Panc1 (cell line): Measurements from ENCODE around the gene RAB5A. TPM values are rescaled to one million over a fixed set of nuclear protein-coding genes. Genes with fewer than 3 reads are reported as not detected.
"Not testable (repeated sequence)": the region's sequence is repeated elsewhere in the genome, so short reads cannot be mapped to it uniquely, and the experiment has no call there.

ENCODE experiments used
- ATAC-seq: fragments of 200-7000 bp; cut with Tn5 transposase; 2 replicates; pipeline ENCODE4 v1.9.1; 2020; ENCODE audit warnings: mild to moderate bottlenecking, moderate library complexity
- BruUV-seq: library from RNA; stranded (reverse); fragments of 400-500 nt; replicated peaks from 2 replicates; lab custom pipeline; 2021; lab: Mats Ljungman, UMichigan
- CTCF ChIA-PET: fragments of 300-600 bp; sonication (Branson Sonifier 250); formaldehyde crosslinking; loops from one replicate; lab custom pipeline; 2022; ENCODE audit warnings: antibody characterized with exemption; lab: Charles Lee
- POLR2A ChIA-PET: fragments of 300-600 bp; sonication (Branson Sonifier 250); formaldehyde crosslinking; loops from one replicate; lab custom pipeline; 2022; ENCODE audit warnings: antibody characterized with exemption; lab: Charles Lee
- DNase-seq: peaks from one replicate; pipeline ENCODE4 v3.0.0-alpha.2; 2010; ENCODE audit warnings: low read depth, low spot score
- H3K27ac ChIP-seq: 2 replicates; pipeline ENCODE4 v1.5.1; 2011; ENCODE audit warnings: mild to moderate bottlenecking, low read length, inconsistent platforms
- H3K27me3 ChIP-seq: fragments of 200-500 bp; sonication (Bioruptor generic); 2 replicates; pipeline ENCODE4 v1.6.0; 2014; ENCODE audit warnings: low read length, inconsistent platforms; ENCODE audit not compliant: control insufficient read depth, insufficient read depth
- H3K36me3 ChIP-seq: fragments of 200-500 bp; sonication (Bioruptor generic); 2 replicates; pipeline ENCODE4 v1.5.1; 2014; ENCODE audit warnings: inconsistent platforms, mild to moderate bottlenecking, low read length, moderate library complexity; ENCODE audit not compliant: control insufficient read depth, insufficient read depth
- H3K4me1 ChIP-seq: 2 replicates; pipeline ENCODE4 v1.5.1; 2011; ENCODE audit warnings: inconsistent platforms, mild to moderate bottlenecking, low read length, moderate library complexity; ENCODE audit not compliant: control insufficient read depth, insufficient read depth
- H3K4me3 ChIP-seq, 2 experiments: 2 replicates each; pipeline ENCODE4 v1.5.1; 2011 to 2012; ENCODE audit warnings: low read depth in 2 of 2, low read length in 2 of 2, mild to moderate bottlenecking in 2 of 2, inconsistent platforms in 1 of 2, moderate library complexity in 1 of 2
- H3K9me3 ChIP-seq: fragments of 200-500 bp; sonication (Bioruptor generic); 2 replicates; pipeline ENCODE4 v1.5.1; 2014; ENCODE audit warnings: low read depth, mild to moderate bottlenecking, inconsistent platforms, low read length, moderate library complexity; ENCODE audit not compliant: control insufficient read depth, insufficient read depth
- POLR2AphosphoS5 ChIP-seq: IDR thresholded peaks from 2 replicates; pipeline ENCODE4 v1.6.1; 2012; ENCODE audit warnings: mild to moderate bottlenecking, low read depth, low read length, moderate library complexity
- SIN3A ChIP-seq: IDR thresholded peaks from 2 replicates; pipeline ENCODE4 v1.6.1; 2012; ENCODE audit warnings: low read depth, mild to moderate bottlenecking, low read length, moderate library complexity, borderline replicate concordance; ENCODE audit not compliant: insufficient read depth
- TCF7L2 ChIP-seq: IDR thresholded peaks from 2 replicates; pipeline ENCODE4 v1.6.1; 2011; ENCODE audit warnings: mild to moderate bottlenecking, low read depth, low read length, inconsistent platforms
- in situ Hi-C: cut with HindIII; loops from 2 replicates; pipeline ENCODE4 v1.10.0; 2016; ENCODE audit warnings: low sequenced_read_pairs, low pct_unique_long_range_greater_than_20kb
- intact Hi-C: fragments of 100-400 bp; cut with micrococcal nuclease; formaldehyde crosslinking; loops from one replicate; pipeline ENCODE4 v1.10.0; 2022; ENCODE audit not compliant: unreplicated experiment
- total RNA-seq: library from RNA; stranded (reverse); gene quantifications from one replicate; pipeline ENCODE4 v1.2.1, GENCODE V29; 2021; ENCODE audit not compliant: unreplicated experiment
- TF ChIP-seq, protein P1 (sequence below), 2 experiments: IDR thresholded peaks; 2 replicates each; pipeline ENCODE4 v1.6.1; 2011 to 2012; ENCODE audit warnings: low read depth in 2 of 2, control low read depth in 1 of 2, low read length in 1 of 2, mild to moderate bottlenecking in 1 of 2, moderate library complexity in 1 of 2; ENCODE audit not compliant: insufficient read depth in 1 of 2
- TF ChIP-seq, protein P2 (sequence below): fragments of 450-650 bp; IDR thresholded peaks from 2 replicates; pipeline ENCODE4 v1.5.1; 2017; ENCODE audit warnings: mild to moderate bottlenecking

The RAB5A gene
- total RNA-seq, 1 experiment from 2014 or later, result 31.2 TPM

DNA sequence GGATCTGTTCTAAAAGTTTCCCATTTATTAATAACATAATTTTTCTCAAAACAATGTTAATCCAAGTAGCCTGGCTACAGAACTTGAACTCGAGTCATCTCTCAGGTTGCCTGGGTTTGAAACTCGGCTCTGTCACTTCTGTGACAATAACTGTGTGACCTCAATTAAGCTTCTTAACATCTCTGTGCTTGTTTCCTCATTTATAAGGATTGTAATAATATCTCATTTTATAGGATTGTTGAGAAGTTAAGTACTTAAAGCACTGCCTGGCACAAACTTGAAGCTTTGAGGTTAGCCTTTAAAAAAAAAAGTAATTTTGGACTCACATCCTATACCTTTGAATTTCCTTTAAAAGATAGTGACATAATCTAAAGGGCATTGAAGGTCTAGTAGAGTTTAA lies 3.4 kb downstream of the RAB5A start:
- no TSS peak for BruUV-seq
- in situ Hi-C loops, result no loop called here
- H3K9me3 ChIP-seq, result no peaks in the 10 kb centered on the region
- DNase-seq (no peak), ATAC-seq (no peak)
- POLR2A ChIA-PET, result no interaction called here
- peaks cover 8% of the 10 kb centered on the region for H3K4me1 ChIP-seq
- TF ChIP-seq POLR2AphosphoS5 (no peak), SIN3A (no peak), TCF7L2 (no peak)
- TF ChIP-seq, protein P1, sequence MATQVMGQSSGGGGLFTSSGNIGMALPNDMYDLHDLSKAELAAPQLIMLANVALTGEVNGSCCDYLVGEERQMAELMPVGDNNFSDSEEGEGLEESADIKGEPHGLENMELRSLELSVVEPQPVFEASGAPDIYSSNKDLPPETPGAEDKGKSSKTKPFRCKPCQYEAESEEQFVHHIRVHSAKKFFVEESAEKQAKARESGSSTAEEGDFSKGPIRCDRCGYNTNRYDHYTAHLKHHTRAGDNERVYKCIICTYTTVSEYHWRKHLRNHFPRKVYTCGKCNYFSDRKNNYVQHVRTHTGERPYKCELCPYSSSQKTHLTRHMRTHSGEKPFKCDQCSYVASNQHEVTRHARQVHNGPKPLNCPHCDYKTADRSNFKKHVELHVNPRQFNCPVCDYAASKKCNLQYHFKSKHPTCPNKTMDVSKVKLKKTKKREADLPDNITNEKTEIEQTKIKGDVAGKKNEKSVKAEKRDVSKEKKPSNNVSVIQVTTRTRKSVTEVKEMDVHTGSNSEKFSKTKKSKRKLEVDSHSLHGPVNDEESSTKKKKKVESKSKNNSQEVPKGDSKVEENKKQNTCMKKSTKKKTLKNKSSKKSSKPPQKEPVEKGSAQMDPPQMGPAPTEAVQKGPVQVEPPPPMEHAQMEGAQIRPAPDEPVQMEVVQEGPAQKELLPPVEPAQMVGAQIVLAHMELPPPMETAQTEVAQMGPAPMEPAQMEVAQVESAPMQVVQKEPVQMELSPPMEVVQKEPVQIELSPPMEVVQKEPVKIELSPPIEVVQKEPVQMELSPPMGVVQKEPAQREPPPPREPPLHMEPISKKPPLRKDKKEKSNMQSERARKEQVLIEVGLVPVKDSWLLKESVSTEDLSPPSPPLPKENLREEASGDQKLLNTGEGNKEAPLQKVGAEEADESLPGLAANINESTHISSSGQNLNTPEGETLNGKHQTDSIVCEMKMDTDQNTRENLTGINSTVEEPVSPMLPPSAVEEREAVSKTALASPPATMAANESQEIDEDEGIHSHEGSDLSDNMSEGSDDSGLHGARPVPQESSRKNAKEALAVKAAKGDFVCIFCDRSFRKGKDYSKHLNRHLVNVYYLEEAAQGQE (IDR thresholded peaks at IDR 0.05; ENCODE audit: insufficient read depth in 1 of 2, low read depth in 2 of 2, low read length in 1 of 2), result no peak
- TF ChIP-seq, protein P2, sequence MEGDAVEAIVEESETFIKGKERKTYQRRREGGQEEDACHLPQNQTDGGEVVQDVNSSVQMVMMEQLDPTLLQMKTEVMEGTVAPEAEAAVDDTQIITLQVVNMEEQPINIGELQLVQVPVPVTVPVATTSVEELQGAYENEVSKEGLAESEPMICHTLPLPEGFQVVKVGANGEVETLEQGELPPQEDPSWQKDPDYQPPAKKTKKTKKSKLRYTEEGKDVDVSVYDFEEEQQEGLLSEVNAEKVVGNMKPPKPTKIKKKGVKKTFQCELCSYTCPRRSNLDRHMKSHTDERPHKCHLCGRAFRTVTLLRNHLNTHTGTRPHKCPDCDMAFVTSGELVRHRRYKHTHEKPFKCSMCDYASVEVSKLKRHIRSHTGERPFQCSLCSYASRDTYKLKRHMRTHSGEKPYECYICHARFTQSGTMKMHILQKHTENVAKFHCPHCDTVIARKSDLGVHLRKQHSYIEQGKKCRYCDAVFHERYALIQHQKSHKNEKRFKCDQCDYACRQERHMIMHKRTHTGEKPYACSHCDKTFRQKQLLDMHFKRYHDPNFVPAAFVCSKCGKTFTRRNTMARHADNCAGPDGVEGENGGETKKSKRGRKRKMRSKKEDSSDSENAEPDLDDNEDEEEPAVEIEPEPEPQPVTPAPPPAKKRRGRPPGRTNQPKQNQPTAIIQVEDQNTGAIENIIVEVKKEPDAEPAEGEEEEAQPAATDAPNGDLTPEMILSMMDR, result no peak
- H3K4me3 ChIP-seq, result no peak overlapping the region
- peaks cover 7% of the 10 kb centered on the region for H3K36me3 ChIP-seq
- CTCF ChIA-PET, result no interaction called here
- intact Hi-C loops, result no loop called here
- no peaks in the 10 kb centered on the region for H3K27me3 ChIP-seq
- H3K27ac ChIP-seq, result no peak overlapping the region

DNA sequence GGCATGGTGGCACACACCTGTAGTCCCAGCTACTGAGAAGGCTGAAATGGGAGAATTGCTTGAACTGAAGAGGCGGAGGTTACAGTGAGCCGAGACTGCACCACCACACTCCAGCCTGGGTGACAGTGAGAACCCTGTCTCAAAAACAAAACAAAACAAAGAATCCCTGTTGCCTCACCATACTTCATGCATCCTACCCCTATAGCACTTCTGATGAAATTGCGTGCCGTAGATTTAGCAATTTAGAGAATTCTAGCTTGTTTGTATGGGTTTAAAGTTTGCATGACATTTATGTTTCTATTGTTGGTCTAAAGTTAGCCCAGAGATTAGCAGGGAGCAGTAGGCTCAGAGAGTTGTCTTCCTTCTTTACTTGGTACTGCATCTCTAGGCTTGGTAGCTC lies 7.8 kb downstream of the RAB5A start:
- POLR2A ChIA-PET, result no interaction called here
- CTCF ChIA-PET, result no interaction called here
- H3K4me3 ChIP-seq, result no peak overlapping the region
- in situ Hi-C loops, result no loop called here
- intact Hi-C loops, result no loop called here
- no TSS peak for BruUV-seq
- no peak for DNase-seq
- no peaks in the 10 kb centered on the region for H3K27me3 ChIP-seq
- peaks cover 2% of the 10 kb centered on the region for H3K4me1 ChIP-seq
- no peaks in the 10 kb centered on the region for H3K9me3 ChIP-seq
- TF ChIP-seq POLR2AphosphoS5, result no peak
- no peak for TF ChIP-seq SIN3A
- TF ChIP-seq, protein P1 (IDR thresholded peaks at IDR 0.05; ENCODE audit: insufficient read depth in 1 of 2, low read depth in 2 of 2, low read length in 1 of 2), result no peak
- TF ChIP-seq, protein P2, result no peak
- TF ChIP-seq TCF7L2, result no peak
- ATAC-seq, result no peak
- no peak overlapping the region for H3K27ac ChIP-seq
- no peaks in the 10 kb centered on the region; the same call in 1 of the 2 replicates for H3K36me3 ChIP-seq

DNA sequence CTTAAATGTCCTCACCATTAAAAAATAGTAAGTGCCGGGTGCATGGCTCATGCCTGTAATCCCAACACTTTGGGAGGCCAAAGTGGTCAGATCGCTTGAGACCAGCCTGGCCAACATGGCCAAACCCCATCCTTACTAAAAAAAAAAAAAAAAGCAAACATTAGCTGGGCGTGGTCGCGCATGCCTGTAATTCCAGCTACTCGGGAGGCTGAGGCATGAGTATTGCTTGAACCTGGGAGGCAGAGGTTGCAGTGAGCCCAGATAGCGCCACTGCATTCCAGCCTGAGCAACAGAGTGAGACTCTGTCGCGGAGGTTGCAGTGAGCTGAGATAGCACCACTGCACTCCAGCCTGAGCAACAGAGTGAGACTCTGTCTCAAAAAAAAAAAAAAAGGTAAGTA lies 10.5 kb downstream of the RAB5A start:
- POLR2A ChIA-PET, H3K4me3 ChIP-seq, CTCF ChIA-PET, BruUV-seq, H3K36me3 ChIP-seq, DNase-seq, intact Hi-C loops, in situ Hi-C loops, H3K9me3 ChIP-seq, H3K27me3 ChIP-seq, H3K27ac ChIP-seq, ATAC-seq, H3K4me1 ChIP-seq: not testable (repeated sequence)
